Right ventricle myocardium inferior (tissue), 1 donor: ENCODE results near the gene FMN2. TPM values are rescaled to one million over a fixed set of nuclear protein-coding genes. Genes with fewer than 3 reads are reported as not detected.
"Not testable (repeated sequence)": the region's sequence is repeated elsewhere in the genome, so short reads cannot be mapped to it uniquely, and the experiment has no call there.

Experiments used
- ATAC-seq: fragments of 200-7000 bp; cut with Tn5 transposase; one replicate; pipeline ENCODE4 v1.9.1; 2020; ENCODE audit warnings: mild to moderate bottlenecking, moderate library complexity
- DNase-seq: peaks from one replicate; pipeline ENCODE4 v3.0.0; 2021; ENCODE audit errors: missing footprints
- intact Hi-C: fragments of 100-400 bp; cut with DNase I; formaldehyde crosslinking; loops from one replicate; pipeline ENCODE4 v1.11.0; 2022
- total RNA-seq: library from RNA; stranded (reverse); fragmentation: NEBNext Ultra II Directional; extraction: Animal tissue kit (Norgen Biotek cat#: 25700); gene quantifications from one replicate; pipeline ENCODE4 v1.2.1, GENCODE V29; 2021
- donor health status: DM: no; HTN: yes; CAD: no; lungs with severe emphysema.

FMN2 gene
- total RNA-seq, 1 donor from 2014 or later: not detected

DNA sequence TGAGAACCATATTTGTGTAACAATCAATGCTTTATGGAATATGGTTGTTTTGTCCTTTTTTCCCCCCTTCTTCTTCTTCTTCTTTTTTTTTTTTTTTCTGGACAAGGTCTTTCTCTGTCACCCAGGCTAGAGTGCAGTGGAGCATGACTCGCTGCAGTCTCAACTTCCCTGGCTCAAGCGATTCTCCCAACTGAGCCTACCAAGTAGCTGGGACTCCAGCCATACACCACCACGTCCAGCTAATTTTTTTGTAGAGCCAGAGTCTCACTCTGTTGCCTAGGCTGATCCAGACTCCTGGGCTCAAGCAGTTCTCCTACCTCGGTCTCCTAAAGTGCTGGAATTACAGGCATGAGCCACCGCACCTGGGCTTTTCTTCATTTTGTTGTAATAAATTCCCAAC, 86.7 kb downstream of the FMN2 start:
- intact Hi-C loops: no loop called here
- DNase-seq (no peak), ATAC-seq (no peak)

GRCh38 chr1:240184682-240185081, 93.0 kb downstream of the FMN2 start:
- intact Hi-C loops, ATAC-seq, DNase-seq: not testable (repeated sequence)

GRCh38 chr1:240188139-240188538, 96.5 kb downstream of the FMN2 start:
- DNase-seq: no peak
- intact Hi-C loops: no loop called here
- no peak for ATAC-seq

DNA sequence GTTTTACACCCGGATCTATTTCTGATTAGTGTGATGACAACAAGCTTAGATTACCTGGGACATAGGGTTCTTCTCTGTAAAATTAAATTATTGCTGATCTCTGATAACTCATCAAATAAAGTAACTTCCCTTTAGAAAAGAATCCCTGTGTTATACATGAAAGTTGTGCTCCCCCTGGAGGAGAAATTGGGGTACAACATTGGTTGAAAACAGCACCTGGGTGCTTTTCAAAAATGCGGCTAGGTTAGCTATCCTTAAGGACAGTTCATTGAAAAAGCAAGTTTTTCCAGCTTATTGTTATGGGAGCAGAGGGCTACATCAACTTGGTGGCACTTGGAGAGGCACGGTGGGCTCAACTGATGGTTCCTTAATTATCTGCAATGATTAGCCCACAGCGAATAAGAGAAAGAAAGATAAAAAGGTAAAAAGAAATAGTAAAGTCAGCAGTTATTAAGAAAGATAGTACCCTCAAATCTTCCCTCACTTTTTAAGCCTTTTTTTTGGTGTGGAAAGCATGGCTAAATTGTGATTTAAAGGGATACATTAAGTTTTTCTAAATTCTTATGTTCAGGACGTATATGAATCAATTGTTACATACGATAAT, 97.8 kb downstream of the FMN2 start:
- ATAC-seq: no peak
- intact Hi-C loops: no loop called here

DNA sequence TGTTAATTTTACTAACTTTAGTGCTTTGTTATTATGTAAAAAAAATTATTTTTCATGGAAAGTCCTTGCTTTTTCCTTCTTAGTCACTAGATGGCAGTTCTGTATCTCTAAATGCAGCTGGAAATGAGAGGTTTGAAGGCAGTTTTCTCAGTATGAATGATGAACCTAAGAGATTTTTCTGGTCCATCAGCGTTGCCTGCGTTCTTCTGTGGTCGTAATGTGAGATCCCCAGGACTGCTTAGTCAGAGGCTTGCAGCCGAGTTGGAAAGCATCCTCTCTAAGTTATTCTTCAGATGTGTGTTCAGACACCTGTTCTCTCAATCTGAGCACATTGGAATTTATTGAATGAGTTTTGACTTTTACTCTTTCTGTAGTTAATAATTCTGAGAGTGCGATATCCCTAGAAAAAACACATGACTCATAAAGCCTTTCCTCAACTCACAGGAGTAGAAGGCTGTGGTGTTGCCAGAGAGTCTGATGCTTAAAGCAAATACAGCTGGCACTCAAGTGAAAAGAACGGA, 99.3 kb downstream of the FMN2 start:
- ATAC-seq (no peak), DNase-seq (no peak)
- intact Hi-C loops: no loop called here

More for the DNA sequence above, 97.8 kb downstream of the FMN2 start:
- no peak for DNase-seq

- ATAC-seq: no peak
- intact Hi-C loops: no loop called here
- DNase-seq: no peak
These were observed 101.2 kb downstream of the FMN2 start for GRCh38 chr1:240192851-240193250.

DNA sequence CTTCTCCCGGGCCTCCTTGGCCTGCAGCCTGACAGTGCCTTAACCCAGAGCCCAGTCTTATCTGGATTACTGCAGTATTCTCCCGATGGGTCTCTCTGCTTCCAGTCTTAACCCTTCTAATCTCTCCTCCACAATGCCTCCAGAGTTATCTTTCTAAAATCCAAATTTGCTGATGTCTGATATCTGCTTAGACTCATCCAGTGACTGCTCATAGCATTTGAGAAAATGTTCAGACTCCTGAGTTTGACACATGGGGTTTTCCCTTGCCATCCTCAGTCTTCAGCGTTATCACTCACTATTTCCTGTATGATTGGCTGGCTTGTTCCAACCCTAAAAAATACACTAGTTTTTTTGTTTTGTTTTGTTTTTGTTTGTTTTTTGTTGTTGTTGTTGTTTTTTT, 102.0 kb downstream of the FMN2 start:
- intact Hi-C loops: no loop called here
- DNase-seq (no peak), ATAC-seq (no peak)

GRCh38 chr1:240194120-240194519, 102.4 kb downstream of the FMN2 start:
- ATAC-seq (no peak), DNase-seq (no peak)
- intact Hi-C loops: no loop called here

DNA sequence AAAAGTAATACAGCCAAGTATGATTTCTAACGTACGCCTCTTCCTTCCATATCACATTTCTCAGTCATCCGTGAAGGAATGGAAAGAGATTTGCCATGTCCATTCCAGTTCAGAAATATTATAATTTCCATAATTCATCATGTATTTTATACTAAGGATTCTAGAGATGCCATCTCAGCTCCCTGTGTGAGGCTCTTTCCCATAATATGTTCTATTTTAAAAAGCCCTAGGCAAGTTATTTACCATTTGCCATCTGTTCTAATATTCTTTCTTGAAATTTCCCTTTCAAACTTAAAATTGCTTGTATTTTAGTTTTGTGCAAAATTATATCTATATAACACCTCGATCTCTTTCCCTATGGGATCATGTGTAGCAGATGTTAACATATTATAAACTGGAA, 106.7 kb downstream of the FMN2 start:
- no peak for ATAC-seq

GRCh38 chr1:240199758-240200645, 108.3 kb downstream of the FMN2 start:
- ATAC-seq: no peak
- intact Hi-C loops: no loop called here
- DNase-seq: no peak

More for the DNA sequence above, 106.7 kb downstream of the FMN2 start:
- no peak for DNase-seq
- intact Hi-C loops: no loop called here

DNA sequence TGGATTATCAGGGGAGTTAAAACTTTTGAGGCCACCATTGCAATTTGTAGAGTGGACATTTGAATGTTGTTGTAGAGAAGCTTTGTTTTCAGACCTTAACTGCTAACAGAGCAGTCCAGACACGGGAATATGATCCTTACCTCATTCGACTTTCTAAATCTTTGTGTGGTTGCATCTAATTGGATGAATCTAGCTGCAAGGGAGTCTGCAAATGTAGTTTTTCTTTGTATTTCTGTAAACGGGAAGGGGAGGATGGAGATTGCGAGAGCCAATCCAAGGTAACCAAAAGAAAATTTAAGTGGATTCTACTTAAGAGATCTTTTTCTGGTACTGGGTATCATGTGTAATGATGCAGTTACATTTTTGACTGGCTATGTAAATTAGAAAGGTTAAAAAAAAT, 110.2 kb downstream of the FMN2 start:
- no peak for DNase-seq
- intact Hi-C loops: no loop called here
- no peak for ATAC-seq

- no peak for DNase-seq
- ATAC-seq: no peak
- intact Hi-C loops: no loop called here
These were observed 115.5 kb downstream of the FMN2 start for GRCh38 chr1:240207073-240207709.

- ATAC-seq (no peak), DNase-seq (no peak)
- intact Hi-C loops: no loop called here
These were observed 118.3 kb downstream of the FMN2 start for GRCh38 chr1:240210026-240210425.

GRCh38 chr1:240212556-240212955, 120.9 kb downstream of the FMN2 start:
- ATAC-seq: no peak
- no peak for DNase-seq
- intact Hi-C loops: no loop called here

DNA sequence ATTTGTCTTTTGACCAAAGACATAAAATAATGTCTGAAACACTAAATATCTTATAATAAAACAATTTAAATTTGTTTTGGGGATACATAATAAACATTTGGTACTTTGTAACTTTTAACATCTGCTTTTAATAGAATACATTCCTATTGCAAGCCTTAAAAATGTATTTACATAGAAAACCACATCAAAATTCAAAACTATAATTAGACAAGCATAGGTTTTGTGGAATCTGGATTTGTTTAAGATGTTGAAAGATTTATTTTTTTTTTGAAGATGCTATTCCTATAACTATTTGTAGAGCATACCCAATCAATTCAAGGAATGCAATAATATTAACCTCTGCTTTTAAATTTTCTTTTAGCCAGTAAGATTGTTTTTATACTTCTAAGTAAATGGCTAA, 125.7 kb downstream of the FMN2 start:
- ATAC-seq (no peak), DNase-seq (no peak)
- intact Hi-C loops: no loop called here

DNA sequence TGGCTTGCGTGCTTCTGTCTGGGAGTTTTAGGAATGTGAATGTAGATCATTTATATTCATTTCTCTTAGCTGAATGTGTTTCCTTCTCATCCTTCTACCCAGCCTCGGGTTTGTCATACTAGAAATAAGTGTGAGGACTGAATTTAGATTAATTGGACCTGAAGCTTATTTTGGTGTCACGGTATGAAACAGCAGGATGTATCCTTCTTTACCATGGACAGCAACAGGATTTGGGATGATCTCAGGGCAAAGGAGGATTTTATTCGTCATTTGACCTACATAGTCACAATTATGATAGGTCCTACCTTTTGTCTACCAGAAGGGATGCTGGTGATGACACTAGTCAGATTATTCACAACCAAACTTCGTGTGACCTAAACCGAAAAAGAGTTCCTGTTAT, 127.4 kb downstream of the FMN2 start:
- DNase-seq (no peak), ATAC-seq (no peak)
- intact Hi-C loops: no loop called here

DNA sequence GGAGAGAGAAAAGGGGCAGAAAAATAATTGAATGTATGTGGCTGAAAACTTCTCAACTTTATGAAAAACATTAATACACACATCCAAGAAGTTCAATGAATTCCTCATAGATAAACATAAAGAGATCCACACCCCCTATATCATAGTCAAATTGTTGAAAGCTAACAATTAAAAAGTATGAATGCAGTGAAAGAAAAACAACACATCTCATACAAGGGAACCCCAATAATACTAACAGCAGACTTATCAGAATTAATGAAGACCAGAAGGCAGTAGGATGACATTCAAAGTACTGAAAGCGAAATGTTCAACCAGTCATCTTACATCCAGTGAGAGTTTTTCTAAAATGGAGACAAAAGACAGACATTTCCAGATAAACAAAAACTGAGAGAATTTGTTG, 134.4 kb downstream of the FMN2 start:
- intact Hi-C loops: no loop called here
- DNase-seq: no peak
- no peak for ATAC-seq

DNA sequence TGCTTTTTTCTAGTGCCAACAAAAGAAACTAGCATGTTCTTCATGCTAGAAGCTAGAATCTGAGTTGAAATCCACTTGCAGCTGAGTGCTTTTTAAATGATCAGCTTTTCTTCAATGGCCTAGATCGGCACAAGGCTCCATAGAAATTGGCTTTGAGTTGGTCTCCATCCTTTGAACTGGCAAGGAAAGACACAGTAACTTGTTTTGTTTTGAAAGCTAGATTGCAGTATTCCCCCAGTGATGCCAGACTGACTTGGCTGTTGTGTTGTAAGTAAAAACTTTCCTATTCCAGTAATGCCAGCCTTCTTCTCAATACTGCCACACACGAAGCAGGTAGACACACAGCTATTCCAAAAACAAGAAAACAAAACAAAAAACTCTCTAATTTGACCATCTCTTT, 139.1 kb downstream of the FMN2 start:
- DNase-seq (no peak), ATAC-seq (no peak)
- intact Hi-C loops: no loop called here

DNA sequence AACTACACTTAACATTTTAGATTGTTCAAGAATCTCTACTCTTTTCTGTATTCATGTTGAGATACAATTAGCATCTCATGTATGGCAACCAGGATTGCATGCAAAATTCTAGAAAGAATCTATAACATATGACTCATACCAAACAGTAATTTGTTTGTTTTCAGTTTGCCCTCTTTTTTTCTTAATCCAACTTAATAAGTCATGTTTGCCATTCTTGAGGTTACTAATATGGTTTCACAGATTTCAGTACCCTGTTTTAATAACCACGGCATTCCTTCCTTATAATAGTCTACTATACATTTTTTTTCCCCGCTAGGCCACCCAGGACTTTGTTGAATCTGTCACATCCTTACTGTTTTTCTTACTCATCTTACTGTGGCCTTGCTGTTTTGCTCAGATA, 140.8 kb downstream of the FMN2 start:
- intact Hi-C loops: no loop called here
- no peak for DNase-seq
- no peak for ATAC-seq
